NCI-H2227 treated with DMSO at 0.1 percent for 48 hours (cell line): Measurements from ENCODE around the gene GRIN3A.

ENCODE experiments used
- DNase-seq: peaks from one replicate; lab custom pipeline; 2025; lab: John Stamatoyannopoulos, UW

Gene GRIN3A

DNA sequence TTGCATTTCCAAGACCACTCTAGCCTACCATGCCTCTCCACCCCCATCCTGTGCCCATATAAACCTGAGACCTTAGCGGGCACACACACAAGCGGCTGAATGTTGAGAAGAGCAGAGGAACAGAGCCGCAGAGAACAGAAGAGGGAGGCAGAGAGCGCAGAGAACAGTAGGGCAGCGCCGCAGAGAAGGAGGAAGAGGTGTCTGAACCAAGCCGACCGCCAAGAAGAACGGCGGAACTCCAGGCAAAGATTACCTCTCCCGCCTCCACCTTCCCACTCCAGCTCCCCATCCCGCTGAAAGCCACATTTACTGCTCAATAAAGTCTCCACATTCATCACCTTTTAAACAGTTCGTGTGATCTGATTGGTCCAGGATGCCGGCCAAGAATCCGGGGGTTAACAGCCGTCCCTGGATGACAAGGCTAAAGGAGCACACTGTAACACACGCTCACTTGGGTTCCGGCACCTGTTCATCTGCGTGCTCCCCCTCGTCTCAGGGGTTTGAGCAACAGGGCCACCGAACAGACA is 33.2 kb downstream of the GRIN3A start:
- no peak for DNase-seq

DNA sequence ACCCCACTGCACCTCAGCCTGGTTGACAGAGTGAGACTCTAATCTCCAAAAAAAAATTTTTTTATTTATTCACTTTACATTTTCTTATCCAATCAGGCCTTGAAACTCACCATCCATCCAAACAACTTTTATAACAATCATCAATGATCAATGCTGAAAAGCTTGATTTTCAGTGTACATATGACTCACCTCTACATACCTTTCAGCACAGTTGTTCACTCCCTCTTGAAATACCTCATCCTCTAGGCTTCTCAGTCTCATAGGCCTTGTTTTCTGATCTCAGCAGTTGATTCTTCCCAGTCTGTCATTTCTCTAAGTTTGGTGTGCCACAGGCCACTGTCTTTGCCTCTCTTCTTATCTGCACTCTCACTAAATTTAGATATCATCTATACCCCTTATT is 36.2 kb downstream of the GRIN3A start:
- no peak for DNase-seq

DNA sequence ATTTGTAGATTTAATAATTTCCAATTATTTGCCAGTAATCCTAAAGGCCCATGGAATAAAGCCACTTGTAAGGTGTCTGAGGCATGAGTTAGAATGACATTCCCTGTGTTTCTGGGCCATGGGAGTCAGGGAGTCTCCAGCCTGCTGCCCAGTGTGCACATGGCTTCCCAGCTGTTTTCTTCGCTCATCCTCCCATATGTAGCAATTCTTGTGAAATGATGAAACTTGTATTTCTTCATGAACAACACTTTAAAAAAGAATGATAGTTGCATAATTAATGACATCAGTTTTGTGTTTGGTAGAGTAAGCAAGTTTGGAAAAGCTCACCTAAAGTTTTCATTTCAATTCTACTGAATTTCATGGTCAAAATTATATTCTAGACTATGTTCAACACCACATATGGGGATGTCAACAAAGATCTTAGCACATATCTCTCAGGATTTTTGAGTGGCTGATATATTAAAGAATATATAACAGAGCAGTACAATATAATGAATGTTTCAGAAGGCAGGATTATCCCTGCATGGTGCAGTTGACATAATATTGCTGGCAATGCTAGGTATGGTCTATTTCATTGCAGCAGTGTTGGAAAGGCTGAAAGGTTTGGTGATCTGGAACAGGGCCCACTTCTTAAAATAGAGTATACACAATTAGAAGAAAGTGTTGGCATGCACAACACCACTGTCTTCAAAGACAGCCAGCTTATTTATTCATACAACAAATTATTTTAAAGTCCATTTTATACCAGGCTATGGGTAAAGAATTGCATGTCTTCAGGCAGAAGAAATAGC is 44.7 kb downstream of the GRIN3A start:
- no peak for DNase-seq

DNA sequence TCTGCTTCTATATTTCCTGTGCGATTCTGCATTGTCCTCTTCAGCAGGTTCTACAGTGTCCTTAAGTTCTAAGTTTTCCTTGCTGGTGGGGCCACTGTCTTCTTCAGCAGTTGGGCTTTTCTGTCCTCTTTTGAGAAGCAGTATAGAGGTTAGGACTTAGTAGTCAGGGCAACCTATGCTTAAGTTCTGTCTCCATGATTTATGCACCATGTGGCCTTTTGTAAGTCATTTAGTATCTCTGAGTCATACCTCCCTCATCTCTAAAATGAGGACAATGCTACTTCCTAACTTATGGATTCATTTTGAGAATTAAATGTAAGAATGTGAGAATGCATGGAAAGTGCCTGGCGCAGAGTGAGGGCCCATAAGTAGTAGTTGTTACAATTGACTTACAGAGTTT is 46.8 kb downstream of the GRIN3A start:
- DNase-seq: no peak

DNA sequence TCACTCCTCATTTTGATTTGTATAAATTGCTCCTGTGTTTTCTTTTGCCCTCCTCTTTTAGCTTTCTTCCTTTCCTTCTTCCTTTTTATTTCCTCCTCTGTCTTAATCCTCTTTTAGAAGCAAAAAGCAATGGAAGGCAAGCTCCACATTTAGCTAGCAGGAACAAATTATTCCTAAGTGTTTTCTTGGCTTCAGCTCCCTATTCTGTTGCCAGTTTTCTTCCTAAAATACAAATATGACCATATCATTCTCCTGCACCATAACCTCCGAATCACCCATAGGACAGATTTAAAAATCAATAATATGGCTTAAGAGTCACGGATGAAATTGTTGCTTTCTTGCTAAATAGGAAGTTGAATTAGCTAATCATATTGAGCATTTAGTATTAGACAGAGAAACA is 49.4 kb downstream of the GRIN3A start:
- DNase-seq: no peak

DNA sequence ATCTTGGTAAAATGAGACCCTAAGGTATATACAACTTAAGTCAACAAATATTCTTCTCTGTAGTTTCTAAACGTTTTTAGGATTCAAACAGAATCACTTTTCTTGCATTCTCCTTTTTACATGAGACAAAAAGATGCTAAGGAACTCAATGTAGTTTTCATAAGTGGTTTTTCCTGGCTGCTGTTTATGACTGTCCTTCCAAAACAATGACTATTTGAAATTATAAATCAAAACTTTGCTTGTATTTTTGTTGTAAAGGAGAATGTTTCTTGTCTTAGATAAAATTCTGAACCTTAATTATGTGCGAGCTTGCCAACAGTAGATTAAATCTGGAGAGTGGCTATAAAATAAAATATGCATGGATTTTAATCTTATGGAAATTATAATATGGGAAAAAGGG is 53.8 kb downstream of the GRIN3A start:
- DNase-seq: no peak

DNA sequence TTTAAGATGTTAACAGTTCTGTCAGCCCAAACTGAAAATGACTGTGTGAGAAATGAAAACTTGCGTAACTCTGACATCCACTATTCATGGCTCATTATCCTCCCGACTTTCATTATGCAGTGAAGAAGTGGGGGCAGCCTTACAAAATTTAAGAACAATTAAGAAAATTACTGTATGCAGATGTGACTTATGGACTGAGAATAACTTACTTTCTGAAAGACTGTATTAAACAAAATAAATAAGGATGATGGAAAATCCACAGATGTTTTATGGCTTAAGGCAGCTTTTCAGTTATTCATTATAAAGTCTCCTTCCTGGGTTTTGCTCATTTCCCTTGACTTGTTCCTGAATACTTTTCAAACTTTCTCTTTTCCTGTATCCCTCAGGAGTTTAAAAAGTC is 55.2 kb downstream of the GRIN3A start:
- no peak for DNase-seq

DNA sequence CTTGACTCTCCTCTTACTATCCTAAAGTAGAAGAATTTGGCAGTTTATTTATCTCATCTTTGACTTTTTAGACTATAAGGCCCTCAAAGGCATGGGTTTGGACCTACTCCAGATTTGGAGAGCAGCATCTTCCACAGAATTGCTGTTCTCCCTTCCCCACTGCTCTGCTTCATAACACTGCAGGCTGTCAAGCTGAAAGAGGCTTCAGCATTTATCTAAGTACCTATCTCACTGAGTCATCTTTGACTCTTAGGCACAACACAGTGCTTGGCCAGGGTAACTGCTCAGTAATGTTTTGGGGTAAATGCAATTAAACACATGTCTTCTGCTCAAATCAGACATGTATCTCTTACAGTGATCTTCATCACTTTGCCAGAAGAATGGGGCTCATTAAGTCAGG is 60.6 kb downstream of the GRIN3A start:
- no peak for DNase-seq

DNA sequence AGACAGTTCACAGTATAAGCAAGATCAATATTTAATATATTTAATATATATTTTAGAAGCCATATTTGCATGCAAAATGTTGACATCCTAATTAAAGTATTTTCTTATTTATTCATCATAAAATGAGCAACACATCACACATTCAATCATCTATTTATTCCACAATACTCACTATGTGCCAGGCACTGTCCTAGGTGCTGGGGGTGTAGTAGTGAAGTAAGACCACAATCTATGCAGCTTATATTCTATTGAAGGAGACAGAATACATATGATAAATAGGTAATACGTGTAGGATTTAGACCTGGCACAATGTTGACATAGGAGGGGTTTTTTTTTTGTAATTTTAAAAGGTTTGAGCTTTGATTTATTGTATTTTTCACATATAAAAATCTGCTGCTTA is 63.1 kb downstream of the GRIN3A start:
- DNase-seq: no peak

DNA sequence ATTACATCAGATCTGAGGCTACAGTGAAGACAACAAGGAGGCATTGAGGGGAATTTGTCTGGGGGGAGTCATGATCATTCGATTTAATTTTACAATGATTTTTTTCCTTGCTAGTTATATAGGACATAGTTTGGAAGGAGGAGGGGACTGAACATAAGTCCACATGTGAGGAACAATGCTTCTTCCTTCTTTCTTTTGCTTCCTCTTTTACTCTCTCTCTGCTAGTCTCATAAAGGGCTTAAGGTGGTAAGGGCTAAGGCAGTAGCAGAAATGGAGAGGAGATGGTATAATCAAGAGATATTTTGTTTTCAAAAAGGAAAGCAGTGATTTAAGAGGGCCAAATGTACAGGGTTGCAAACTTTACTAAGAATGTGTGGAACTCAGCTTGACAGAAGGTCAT is 64.3 kb downstream of the GRIN3A start:
- DNase-seq: no peak

DNA sequence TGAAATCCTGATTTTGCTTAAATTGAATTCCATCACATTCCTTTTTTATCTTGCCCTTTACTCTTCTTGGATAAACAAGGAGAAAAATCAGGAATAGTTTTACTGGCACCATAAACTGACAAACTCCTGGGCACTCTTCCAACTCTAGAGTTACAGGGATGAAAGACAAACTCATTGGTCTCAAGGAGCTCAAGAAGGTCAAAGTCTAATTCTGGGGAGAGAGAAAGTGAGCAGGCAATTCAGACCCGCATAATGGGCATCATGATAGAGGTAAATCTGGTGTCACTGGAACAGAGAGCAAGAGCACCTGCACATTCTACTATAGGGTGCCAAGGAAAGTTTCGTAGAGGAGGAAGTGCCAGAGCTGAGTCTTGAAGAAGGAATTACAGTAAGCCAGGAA is 64.8 kb downstream of the GRIN3A start:
- no peak for DNase-seq

DNA sequence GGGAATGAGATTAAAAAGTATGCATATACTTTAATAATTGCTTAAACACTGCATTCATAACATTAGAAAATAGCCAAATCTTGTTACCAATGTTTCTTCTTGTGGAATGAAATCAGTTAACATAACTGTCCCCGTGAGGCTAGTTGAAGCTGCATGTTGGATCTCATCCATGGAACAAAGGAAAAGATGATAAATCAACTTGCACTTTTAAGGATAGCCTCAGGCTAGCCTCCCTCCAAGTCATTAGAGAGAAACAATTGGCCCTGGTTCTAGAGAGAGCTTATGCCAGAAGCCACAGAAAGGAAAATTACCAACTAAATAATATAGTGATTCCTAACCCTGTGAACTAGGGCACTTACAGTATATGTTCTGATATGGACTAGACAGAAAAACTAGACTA is 66.9 kb downstream of the GRIN3A start:
- DNase-seq: no peak

DNA sequence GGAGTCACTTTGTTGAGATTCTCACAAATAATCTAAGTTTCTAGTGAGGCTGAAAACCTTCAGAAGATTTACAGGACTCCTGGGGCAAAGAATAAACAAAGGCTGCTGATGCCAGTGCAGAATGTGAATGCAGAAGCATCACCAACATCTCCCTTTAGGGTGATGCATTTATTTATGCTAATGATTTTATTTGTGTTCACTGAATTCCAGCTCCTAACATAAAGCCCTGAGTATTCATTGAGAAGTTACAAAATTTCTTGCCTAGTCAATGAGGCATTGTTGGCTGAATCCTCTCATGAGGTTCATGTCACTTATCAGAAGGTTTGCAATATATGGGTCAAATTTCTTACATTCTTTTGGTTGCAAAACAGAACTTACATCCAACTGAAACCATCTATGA is 70.0 kb downstream of the GRIN3A start:
- no peak for DNase-seq

DNA sequence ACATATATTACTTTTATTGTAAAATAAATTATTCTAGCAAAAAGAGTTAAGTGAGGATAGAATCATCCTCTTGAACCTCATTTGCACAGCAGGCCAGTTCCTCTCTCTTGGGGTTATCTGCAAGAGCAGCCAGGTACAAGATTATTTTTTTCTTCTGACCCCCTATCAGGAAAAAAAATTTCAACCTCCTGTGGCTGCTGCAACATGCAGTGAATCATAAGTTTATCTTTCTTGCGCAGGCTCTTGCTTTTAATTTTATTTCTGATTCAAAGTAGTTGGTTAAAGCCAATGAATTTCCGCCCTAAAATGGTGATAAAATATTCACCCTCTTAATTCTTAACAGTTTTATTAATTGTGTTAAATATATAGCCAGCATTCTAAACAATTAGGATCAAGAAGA is 74.0 kb downstream of the GRIN3A start:
- no peak for DNase-seq

DNA sequence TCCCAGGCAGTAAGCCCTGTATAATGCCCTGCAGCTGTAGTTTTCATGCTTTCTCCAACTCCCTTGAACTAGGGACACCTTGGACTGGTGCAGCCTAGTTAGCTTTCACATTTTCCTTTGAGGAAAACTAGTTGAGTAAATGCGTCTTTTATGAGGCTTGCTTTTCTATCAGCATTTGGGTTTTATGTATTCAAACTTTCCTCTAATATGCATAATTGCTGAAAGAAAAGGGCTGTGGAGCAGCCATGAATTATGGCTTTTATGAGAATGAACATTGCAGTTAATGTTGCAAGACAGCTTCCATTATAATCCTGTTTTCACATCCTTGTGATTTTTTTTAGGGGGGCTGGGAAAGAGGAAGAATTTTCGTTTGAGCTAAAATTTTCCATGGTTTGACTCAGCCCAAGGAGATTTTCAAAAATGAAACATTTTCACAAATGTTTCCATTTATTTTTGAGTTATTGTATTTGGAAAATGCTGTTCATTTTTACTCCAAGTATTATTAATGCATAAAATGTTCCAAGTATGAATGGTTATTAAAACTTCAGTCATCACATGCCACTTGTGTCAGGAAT is 85.8 kb downstream of the GRIN3A start:
- DNase-seq: no peak

DNA sequence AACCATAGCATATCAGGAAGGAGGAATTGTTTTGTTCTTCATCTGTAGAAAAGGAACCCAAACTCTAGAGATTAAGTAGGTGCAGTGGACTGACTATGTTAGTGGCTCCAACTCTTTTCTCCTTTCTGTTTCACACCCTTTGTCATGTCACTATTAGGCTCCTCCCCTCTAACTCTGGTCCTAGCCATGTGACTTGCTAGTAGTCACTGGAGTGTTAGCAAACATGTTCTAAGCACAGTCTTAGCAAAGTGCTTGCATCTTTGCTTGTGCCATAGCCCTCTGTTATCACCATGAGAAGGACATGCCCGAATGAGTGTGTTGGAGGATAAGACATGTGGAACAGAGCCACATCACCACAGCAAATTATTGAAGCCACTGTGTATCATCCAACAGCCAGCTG is 88.3 kb downstream of the GRIN3A start:
- DNase-seq: no peak

DNA sequence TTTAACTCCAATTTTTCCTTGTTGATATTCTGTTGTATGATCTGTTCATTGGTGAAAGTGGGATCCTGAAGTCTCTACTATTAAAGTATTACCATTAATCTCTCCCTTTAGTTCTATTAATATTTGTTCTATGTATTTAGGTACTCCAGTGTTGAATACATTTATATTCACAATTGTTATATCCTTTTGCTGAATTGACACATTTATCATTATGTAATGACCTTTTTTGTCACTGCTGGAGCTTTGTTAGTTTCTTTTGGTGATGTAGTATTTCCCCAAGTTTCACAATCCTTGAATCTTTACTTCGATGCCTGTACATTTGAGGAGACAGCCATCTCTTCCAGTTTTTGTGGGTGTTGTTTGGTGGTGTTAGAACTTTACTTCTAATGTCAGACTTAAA is 90.0 kb downstream of the GRIN3A start:
- DNase-seq: no peak

DNA sequence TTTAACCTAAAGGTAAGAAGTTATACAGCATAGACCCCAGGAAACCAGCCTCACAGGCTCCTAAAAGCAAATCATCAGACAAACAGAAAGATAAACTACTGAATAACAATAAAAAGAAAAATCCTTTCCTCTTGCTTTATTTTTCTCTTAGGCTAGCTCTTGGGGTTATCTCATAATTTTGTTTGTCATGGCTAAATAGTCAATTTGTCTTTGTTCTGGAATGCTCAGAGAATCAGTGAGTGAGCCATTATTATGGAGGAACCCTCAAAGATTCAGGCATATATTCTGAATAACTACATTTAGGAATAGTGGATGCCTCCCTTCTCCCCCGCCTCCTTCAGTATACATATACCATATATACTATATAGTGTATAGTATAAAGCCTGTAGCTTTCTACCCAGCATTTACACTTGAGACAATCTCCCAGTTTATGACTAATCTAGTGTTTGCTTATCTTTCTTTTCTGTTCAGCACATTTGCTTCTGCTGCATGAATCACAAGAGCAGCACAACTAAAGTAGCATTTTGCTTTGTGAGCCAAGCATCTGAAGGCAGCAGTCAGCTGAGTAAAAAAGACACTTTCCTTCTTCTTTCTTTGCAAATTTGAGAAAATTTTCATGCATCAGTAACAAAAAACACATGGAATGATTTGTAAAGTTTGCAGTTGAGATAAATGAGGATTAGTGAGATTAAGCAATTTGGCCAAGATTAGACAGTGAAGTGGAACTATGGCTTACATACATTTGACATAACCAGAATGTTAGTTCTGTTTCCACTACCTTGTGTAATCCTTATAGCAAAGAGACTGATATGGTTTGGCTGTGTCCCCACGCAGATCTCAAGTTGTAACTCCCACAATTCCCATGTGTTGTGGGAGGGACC is 98.4 kb downstream of the GRIN3A start:
- DNase-seq: no peak

DNA sequence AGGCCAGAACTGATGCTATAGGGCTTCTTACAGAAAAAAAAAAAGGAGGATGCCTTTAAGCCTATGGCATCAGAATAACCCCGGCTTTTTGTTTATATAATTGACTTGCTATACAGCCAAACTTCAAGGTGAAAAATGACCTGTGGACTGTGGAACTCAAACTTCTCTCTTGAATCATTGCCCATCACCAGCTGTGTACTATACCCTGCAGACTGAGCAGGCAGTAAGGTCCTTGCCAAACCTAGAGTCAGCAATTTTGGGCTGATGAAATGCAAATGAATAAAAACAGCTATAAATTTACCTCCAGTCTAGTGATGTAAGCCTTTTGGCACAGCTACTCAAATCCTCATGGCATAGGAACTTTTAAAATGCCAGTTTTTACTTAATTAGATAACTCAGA is 99.1 kb downstream of the GRIN3A start:
- DNase-seq: no peak

DNA sequence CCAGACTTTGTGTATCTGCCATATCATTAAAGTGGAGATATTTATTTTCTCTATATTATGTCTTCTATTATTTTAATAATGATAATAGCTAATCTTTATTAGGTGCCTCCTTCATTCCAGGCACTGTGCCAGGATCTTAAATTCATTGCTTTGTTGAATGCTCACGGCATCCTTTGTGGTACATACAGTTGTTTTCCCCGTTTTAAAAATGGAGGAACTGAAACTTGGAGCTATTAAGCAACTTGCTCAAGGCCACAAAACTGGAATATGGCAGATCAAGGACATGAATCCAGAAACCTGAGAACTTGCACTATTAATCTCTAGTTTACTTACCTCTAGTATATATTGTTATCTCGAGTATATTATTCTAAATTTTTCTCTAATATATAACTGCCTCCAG is 102.2 kb downstream of the GRIN3A start:
- no peak for DNase-seq

DNA sequence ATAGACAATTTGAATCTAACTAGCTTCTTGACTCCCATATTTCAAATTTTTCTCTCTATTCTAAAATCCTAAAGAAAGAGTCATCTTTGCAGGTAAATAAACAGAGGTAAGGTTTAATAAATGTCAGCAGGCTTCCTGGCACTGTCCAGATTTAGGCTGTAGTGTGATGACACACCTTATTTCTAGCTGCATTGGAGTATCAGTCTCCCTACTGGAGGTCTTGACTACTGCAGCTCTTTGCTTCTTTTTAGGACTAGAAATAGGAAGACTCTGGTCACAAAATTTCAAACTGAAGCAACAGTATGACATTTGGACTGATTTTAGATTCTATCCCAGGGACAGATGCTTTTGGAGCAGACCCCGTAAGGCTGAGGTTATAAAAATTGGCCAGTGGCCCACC is 103.0 kb downstream of the GRIN3A start:
- DNase-seq: no peak

DNA sequence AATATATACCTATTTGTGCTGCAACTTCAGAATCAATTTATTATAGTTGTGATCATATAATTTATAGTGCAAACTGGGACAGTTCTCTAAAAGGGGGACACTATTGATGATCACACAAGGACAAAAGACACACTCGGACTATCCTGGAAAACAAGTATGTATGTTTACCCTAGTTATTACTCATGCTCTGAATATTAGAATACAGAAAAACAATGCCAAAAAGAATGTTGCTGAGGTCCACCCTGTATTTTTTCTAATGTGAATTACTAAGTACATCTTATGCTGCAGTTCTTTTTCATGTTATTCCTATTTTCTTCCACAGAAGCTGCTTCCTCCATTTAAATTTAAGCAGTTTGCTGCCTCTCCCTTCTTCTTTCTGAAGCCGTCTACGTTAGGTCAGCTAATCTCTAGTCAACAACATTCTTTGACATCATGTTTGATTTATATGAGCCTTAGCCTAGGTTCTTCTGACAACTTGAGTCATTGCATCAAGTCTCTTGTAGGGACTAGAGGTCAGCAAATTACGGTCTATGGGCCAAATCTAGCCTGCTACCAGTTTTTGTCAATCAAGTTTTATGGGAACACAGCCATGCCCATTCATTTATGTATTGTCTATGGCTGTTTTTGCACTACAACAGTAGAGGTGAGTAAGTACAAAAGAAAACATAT is 103.6 kb downstream of the GRIN3A start:
- no peak for DNase-seq
